Psoas muscle (tissue), 8 donors: ENCODE results near the gene EPN3. TPM values are rescaled to one million over a fixed set of nuclear protein-coding genes. Genes with fewer than 3 reads are reported as not detected.

Experiments
- ATAC-seq, 4 donors: fragments of 200-7000 bp; cut with Tn5 transposase; one replicate each; pipeline ENCODE4 v1.9.1; 2020; ENCODE audit warnings: moderate library complexity in 3 of 4, mild to moderate bottlenecking in 2 of 4
- DNase-seq, 2 donors: peaks; one replicate each; pipeline ENCODE4 v3.0.0-alpha.2; 2020
- H3K27ac ChIP-seq: fragments of 200-600 bp; one replicate; pipeline ENCODE4 v1.8.0; 2022
- H3K27me3 ChIP-seq, 3 donors: fragments of 200-600 bp in 1 of 3; one replicate each; pipeline versions ENCODE4 v1.6.1 to v1.8.0; 2013 to 2022; ENCODE audit warnings: low read length in 2 of 3, mild to moderate bottlenecking in 2 of 3, moderate library complexity in 1 of 3; ENCODE audit not compliant: insufficient read depth in 3 of 3
- H3K36me3 ChIP-seq, 2 donors: fragments of 200-600 bp in 1 of 2; one replicate each; pipeline versions ENCODE4 v1.6.1 to v1.8.0; 2013 to 2022; ENCODE audit warnings: low read depth in 1 of 2, mild to moderate bottlenecking in 1 of 2, moderate library complexity in 1 of 2; ENCODE audit not compliant: insufficient read depth in 1 of 2
- H3K4me1 ChIP-seq: fragments of 200-600 bp; one replicate; pipeline ENCODE4 v1.8.0; 2022
- H3K4me3 ChIP-seq: fragments of 200-600 bp; one replicate; pipeline ENCODE4 v1.8.0; 2022; ENCODE audit warnings: mild to moderate bottlenecking
- H3K9me3 ChIP-seq: fragments of 200-600 bp; one replicate; pipeline ENCODE4 v1.8.0; 2022
- WGBS, 3 donors: extraction: QIAGEN DNeasy Blood & Tissue Kit; methylation state at CpG; one replicate each; pipeline versions ENCODE4 v1.1.6 to v1.1.7; 2013; 5-methylcytosine and 5-hydroxymethylcytosine counted together
- intact Hi-C, 2 donors: fragments of 100-400 bp; cut with DNase I; formaldehyde crosslinking; loops; one replicate each; pipeline versions ENCODE4 v1.11.0 to v1.14.2; 2022
- polyA plus RNA-seq, 3 donors: library from polyadenylated mRNA; stranded (reverse); fragments of 200-250 nt; gene quantifications; one replicate each; pipeline ENCODE4 v1.2.3, GENCODE V29; 2013
- total RNA-seq, 4 donors: library from RNA; stranded (reverse); fragmentation: NEBNext Ultra II Directional in 2 of 4; extraction: Animal tissue kit (Norgen Biotek cat#: 25700) in 2 of 4; gene quantifications; one replicate each; pipeline versions ENCODE4 v1.2.1 to v1.2.4, GENCODE V29; 2021 to 2023
- TF ChIP-seq, protein P1 (sequence below): fragments of 200-600 bp; IDR thresholded peaks from one replicate; pipeline ENCODE4 v1.8.0; 2022; ENCODE audit warnings: antibody characterized with exemption
- donor health status: healthy with polysubstance abuse.
- donor health status: DM: no; HTN: no; CAD: no; lungs with moderate emphysema.
- donor health status: Bipolar disorder and iron deficiency.
- donor health status: healthy.
- donor health status: DM: yes; HTN: yes; CAD: no.
- donor health status: DM: no; HTN: no; CAD: no.
- donor health status: DM: no; HTN: no; CAD: no.
- donor health status: DM: yes; HTN: yes; CAD: no.

EPN3 gene
- total and polyA plus RNA-seq, 7 donors, result 0.03 to 0.15 (median 0.12) TPM; not detected in 4

GRCh38 chr17:50563092-50563511 lies 30.6 kb downstream of the EPN3 start:
- ATAC-seq, result no peak
- Histone ChIP-seq H3K27me3 (peaks cover 0 to 75% (median 32%) of the 10 kb centered on the region in 3 donors), H3K27ac (no peak overlapping the region), H3K36me3 (no peaks in the 10 kb centered on the region), H3K9me3 (no peaks in the 10 kb centered on the region), H3K4me3 (no peak overlapping the region), H3K4me1 (peaks cover 19% of the 10 kb centered on the region)
- no peak for DNase-seq
- TF ChIP-seq, protein P1, sequence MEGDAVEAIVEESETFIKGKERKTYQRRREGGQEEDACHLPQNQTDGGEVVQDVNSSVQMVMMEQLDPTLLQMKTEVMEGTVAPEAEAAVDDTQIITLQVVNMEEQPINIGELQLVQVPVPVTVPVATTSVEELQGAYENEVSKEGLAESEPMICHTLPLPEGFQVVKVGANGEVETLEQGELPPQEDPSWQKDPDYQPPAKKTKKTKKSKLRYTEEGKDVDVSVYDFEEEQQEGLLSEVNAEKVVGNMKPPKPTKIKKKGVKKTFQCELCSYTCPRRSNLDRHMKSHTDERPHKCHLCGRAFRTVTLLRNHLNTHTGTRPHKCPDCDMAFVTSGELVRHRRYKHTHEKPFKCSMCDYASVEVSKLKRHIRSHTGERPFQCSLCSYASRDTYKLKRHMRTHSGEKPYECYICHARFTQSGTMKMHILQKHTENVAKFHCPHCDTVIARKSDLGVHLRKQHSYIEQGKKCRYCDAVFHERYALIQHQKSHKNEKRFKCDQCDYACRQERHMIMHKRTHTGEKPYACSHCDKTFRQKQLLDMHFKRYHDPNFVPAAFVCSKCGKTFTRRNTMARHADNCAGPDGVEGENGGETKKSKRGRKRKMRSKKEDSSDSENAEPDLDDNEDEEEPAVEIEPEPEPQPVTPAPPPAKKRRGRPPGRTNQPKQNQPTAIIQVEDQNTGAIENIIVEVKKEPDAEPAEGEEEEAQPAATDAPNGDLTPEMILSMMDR, result no peak
- WGBS, 3 donors, result 61 to 76% (median 74%) methylated on average over 4 of the region's 4 CpGs
- intact Hi-C loops, result no loop called here

DNA sequence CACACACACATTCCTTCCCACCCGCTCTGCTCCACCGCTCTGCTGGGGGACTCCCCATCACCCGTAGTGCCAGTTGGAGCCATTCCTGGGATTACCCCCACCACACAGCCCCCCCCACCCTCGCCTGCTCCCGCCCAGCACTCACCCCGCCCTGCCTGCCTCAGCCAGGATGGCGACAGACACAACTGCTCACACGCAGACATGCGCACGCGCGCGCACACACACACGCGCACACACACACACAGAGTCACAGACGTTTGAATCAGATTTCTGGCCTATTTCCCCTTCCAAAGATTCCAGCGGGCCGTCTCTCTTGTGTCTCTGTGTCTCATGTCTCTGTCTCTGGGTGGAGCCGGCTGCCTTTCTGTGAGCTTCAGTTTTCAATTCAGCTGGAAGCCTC lies 32.4 kb downstream of the EPN3 start:
- H3K36me3 ChIP-seq, result no peaks in the 10 kb centered on the region
- peak; percentile 84 to 87 for DNase-seq
- TF ChIP-seq, protein P1, result no peak
- H3K27me3 ChIP-seq, result peaks cover 0 to 57% (median 18%) of the 10 kb centered on the region in 3 donors
- no peak overlapping the region for H3K27ac ChIP-seq
- peak; percentile 38 to 62 (median 43) for ATAC-seq
- H3K4me1 ChIP-seq, result peaks cover 8% of the 10 kb centered on the region
- 5 to 8% (median 6%) methylated on average over 18 to 19 of the region's 19 CpGs for WGBS, 3 donors
- no peaks in the 10 kb centered on the region for H3K9me3 ChIP-seq
- intact Hi-C loops, result no loop called here
- H3K4me3 ChIP-seq, result no peak overlapping the region

- DNase-seq, result no peak
- H3K4me3 ChIP-seq, result no peak overlapping the region
- ATAC-seq, result no peak
- intact Hi-C loops, result no loop called here
- H3K4me1 ChIP-seq, result peaks cover 7% of the 10 kb centered on the region
- H3K27ac ChIP-seq, result no peak overlapping the region
- TF ChIP-seq, protein P1, result no peak
- H3K27me3 ChIP-seq, result peaks cover 0 to 51% (median 17%) of the 10 kb centered on the region in 3 donors
- H3K36me3 ChIP-seq, result no peaks in the 10 kb centered on the region
- no peaks in the 10 kb centered on the region for H3K9me3 ChIP-seq
- 38 to 48% (median 45%) methylated on average over 7 to 10 of the region's 10 CpGs for WGBS, 3 donors
Measured at GRCh38 chr17:50565402-50566350, 33.1 kb downstream of the EPN3 start.

- Histone ChIP-seq H3K27me3 (peaks cover 0 to 39% (median 17%) of the 10 kb centered on the region in 3 donors), H3K36me3 (no peaks in the 10 kb centered on the region), H3K27ac (no peak overlapping the region), H3K4me1 (no peaks in the 10 kb centered on the region), H3K9me3 (no peaks in the 10 kb centered on the region), H3K4me3 (no peak overlapping the region)
- 27 to 43% (median 43%) methylated on average over 2 of the region's 2 CpGs for WGBS, 3 donors
- ATAC-seq (no peak), DNase-seq (no peak)
- TF ChIP-seq, protein P1, result no peak
- intact Hi-C loops, result no loop called here
Measured at GRCh38 chr17:50566886-50567285, 34.4 kb downstream of the EPN3 start.
